Fibroblast of skin of back (primary cell): Measurements from ENCODE around the gene SPSB4. TPM values are rescaled to one million over a fixed set of nuclear protein-coding genes. Genes with fewer than 3 reads are reported as not detected.
A peak's percentile ranks its signal among the peaks of the same experiment; 100 is the strongest.
"Not testable (repeated sequence)": the region's sequence is repeated elsewhere in the genome, so short reads cannot be mapped to it uniquely, and the experiment has no call there.

Source experiments
- DNase-seq: peaks from one replicate; pipeline ENCODE4 v3.0.0-alpha.2; 2013
- polyA plus RNA-seq, 2 experiments: library from polyadenylated mRNA; unstranded; fragments of 120-200 nt; gene quantifications; one replicate each; pipeline ENCODE4 v1.2.1, GENCODE V29; 2013; ENCODE audit not compliant: insufficient read length in 2 of 2

Gene SPSB4
- polyA plus RNA-seq (2013, experiment 1 of 2; ENCODE audit: insufficient read length), result 0.37 TPM
- polyA plus RNA-seq (2013, experiment 2 of 2; ENCODE audit: insufficient read length), result 0.38 TPM

DNA sequence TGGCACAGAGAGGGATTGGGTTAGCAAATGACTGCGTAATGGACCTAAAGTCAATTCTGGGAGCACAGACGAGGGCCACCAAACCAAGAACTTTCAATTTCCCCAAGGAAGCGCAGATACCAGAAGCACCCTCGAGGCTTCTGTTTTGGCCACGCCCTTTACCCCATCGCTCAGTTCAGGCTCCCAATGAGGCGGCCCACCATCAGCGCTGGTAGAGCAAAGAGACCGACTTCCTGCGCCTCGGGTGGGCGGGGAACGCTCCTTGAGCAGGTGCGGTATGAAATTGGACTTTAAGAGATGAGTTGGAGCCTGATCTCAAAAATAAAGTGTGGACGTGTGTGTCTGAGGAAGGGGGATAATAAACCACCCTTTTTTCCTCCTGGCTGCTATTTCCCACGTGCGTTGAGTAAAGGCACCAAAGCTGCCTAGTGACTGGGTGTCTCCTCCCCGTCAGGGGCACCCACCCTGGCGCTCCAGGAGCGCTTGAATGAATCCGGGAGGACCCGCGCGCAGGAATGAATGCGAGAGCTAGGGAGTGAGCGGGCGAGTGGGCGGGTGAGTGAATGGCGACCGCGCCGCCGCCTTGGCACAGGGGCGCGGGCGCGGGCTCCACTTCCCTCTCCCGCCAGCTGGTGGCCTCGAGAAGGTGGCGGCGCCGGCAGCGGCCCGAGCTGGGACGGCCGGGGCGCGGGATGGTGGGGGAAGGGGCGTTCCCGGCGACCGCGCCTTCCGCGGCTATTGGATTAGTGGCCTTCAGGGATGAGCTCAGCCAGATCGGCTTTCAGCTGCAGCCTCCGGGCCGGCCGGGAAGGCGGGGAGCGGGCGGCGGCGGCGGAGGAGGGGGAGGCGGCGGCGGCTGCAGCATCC, at the start of gene SPSB4:
Gene SPSB4, plus strand, starts transcription at position 772 of the 867 bp plus-strand sequence. CDS start 14,758 bp downstream, outside the sequence.
- peak; percentile 80 for DNase-seq

DNA sequence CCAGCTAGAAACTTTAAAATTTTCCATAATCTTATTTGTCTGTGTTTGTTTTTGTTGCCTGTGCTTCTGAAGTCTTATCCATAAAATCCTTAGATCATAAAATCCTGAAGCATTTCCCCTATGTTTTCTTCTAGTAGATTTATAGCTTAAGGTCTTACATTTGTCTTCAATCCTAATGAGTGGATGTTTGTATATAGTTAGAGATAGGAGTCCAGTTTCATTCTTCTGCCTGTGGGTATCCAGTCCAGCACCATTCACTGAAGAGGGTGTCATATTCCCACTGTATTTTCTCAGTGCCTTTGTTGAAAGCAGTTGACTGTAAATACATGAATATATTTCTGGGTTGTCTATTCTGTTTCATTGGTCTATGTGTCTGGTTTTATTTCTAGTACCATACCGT, 44.8 kb upstream of the SPSB4 start:
- no peak for DNase-seq

- DNase-seq, result no peak
Measured at GRCh38 chr3:141009496-141009895, 41.7 kb upstream of the SPSB4 start.

GRCh38 chr3:141011232-141011996, 39.7 kb upstream of the SPSB4 start:
- DNase-seq, result peak; percentile 59

- DNase-seq, result no peak
Measured at GRCh38 chr3:141011997-141012262, 39.2 kb upstream of the SPSB4 start.

DNA sequence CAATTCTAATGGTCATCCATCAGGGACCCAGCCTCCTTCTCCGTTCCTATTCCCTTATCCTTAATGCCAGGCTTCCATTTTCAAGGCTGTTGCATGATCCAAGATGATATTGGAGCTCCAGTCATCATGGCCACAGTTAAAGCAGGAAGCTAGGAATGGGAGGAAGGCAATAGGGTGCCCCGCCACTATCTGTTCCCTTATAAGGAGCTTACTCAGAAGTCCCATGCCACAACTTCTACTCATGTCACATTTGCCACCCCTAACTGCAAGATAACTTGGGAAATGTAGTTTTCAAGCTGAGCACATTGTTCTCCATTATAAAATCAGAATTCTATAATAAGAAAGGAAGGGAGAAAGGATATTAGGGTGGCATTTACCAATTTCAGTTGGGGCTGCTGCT, 38.6 kb upstream of the SPSB4 start:
- peak; percentile 40 for DNase-seq

DNA sequence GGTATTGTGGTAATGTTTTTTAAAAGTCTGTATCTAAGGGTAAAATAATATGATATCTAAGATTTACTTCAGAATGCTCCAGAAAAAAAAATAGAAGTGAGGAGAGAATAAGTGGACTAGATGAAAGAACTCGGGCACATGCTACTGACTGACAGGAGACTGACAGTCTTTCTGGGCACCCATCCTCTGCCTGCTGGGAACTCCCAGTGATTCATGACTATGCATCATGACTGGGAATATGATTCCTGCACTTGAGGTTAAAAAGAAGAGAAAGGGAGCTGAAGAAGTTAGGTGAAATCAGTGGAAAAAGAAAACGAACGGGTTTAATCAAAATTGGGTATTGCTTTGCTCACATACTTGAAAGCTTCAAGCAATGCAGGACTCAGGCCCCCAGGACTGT, 35.7 kb upstream of the SPSB4 start:
- no peak for DNase-seq

GRCh38 chr3:141017366-141018322, 33.5 kb upstream of the SPSB4 start:
- not testable (repeated sequence) for DNase-seq

- no peak for DNase-seq
Measured at GRCh38 chr3:141019244-141019643, 31.9 kb upstream of the SPSB4 start.

GRCh38 chr3:141020143-141020830, 30.9 kb upstream of the SPSB4 start:
- no peak for DNase-seq

GRCh38 chr3:141021261-141021660, 29.9 kb upstream of the SPSB4 start:
- DNase-seq, result peak; percentile 61

GRCh38 chr3:141030296-141030695, 20.9 kb upstream of the SPSB4 start:
- DNase-seq, result no peak

DNA sequence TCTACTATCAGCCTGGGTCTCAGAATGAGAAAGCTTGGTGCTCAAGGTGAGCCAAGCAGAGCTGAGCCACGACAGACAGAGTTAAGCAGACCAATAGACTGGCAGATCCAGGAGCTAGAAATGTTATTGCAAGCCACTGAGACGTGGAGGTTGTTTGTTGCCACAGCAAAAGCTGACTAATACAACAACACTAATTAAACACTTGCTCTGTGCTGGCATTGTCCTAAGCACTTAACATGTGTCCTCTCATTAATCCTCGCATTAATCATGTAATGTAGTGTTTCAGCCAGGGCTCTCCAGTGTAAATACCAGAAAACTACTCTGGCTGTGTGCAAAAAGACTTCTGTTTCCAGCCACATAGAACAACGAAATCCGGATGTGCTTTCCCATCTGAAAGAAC, 11.6 kb upstream of the SPSB4 start:
- no peak for DNase-seq

GRCh38 chr3:141044695-141045641, 6.2 kb upstream of the SPSB4 start:
- DNase-seq, result no peak

GRCh38 chr3:141045849-141046248, 5.3 kb upstream of the SPSB4 start:
- no peak for DNase-seq

DNA sequence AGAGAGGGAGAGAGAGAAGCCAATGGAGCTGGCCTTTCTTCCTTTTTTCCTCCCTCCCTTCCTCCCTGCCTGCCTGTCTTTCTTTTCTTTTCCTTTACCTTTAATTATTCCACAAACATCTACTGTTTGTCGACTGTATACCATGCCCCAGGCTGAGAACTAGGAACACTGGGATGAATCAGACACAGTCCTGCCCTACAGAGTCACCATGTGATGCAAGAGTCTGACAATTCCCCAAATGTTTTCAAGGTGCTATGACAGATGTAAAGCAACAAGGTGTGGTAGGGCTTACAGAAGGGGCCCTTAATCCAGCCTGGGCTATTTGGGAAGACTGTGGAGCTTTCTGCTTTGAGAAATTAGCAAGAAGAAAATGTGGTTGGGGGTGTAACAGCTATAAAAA, 4.0 kb upstream of the SPSB4 start:
- DNase-seq, result no peak

DNA sequence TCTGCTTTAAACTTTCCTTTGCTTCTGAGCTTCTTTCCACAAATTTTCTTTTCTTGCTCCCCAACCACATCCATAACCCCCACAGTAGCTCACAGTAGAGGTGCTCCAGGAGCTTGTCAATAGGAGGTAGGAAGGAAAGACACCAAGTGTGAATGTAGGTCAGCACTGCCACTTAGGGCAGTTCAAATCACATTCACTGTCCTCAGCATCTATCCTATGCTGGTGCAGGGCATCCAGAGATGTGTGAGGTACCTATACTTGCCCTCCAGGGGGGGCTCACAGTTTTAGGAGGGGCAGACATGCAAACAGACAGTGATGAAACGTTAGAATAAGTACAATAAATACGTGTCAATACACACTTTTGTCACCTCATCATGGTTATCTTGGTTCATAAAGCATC, 1.5 kb upstream of the SPSB4 start:
- DNase-seq, result no peak

- DNase-seq, result peak; percentile 43
Measured at GRCh38 chr3:141051443-141052200, 475 bp downstream of the SPSB4 start.

DNA sequence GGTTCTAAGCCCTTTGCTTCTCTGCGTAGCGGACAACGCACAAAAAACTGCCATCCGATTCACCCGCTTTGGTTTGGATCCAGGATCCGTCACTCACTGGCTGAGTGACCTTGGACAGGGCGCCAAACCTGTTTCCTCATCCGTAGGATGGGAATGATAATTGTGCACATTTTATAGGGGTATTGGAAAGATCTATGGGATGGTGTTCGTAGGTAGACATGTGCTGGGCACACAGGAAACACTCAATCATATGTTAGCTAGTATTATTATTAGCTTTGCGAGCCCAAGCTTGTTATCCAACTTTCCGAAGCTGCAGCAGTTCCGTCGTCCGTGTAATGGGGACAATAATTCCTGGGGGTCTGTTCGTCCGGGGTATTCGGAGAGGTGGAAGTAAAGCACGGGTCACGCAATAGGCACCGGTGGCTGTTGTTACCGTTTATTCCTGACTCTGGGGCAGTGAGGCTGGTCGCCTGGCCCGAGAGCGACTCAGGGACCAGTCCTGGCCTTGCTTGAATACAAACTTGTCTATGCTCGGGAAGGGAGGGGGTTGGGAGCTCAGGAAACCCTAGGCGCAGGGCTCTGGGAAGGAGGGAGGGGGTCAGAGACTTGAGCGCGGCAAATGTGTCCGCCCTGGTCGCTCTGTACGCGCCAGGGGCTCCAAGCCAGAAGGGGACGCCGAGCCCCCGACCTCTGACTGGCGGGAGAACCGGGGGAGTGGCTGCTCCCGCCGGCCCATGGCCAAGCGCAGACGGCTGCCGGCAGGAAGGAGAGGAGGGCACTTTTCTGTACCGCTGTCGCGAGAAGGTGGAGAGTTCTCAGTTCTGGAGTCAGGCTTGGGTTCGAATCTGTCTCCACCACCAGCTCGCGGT, 1.3 kb downstream of the SPSB4 start:
- peak; percentile 10 for DNase-seq
